GM10248 (cell line): ENCODE results near the gene MLXIP.
"Not testable (repeated sequence)": the region's sequence is repeated elsewhere in the genome, so short reads cannot be mapped to it uniquely, and the experiment has no call there.

Experiments used
- CTCF ChIA-PET: fragments of 300-600 bp; sonication (Branson Sonifier 250); formaldehyde crosslinking; extraction: SDS; loops from one replicate; lab custom pipeline; 2021; ENCODE audit warnings: antibody characterized with exemption; lab: Yijun Ruan, JAX
- POLR2A ChIA-PET: fragments of 350-650 bp; sonication (Branson Sonifier 250); formaldehyde crosslinking; extraction: SDS; loops from one replicate; lab custom pipeline; 2020; ENCODE audit warnings: antibody characterized with exemption; lab: Yijun Ruan, JAX
- DNase-seq: peaks from one replicate; pipeline ENCODE4 v3.0.0; 2012; ENCODE audit errors: extremely low spot score
- TF ChIP-seq, protein P1 (sequence below): IDR thresholded peaks from 2 replicates; pipeline ENCODE4 v1.5.1; 2012; ENCODE audit warnings: mild to moderate bottlenecking, low read depth; ENCODE audit errors: extremely low read depth, missing control alignments, control extremely low read depth

The MLXIP gene

DNA sequence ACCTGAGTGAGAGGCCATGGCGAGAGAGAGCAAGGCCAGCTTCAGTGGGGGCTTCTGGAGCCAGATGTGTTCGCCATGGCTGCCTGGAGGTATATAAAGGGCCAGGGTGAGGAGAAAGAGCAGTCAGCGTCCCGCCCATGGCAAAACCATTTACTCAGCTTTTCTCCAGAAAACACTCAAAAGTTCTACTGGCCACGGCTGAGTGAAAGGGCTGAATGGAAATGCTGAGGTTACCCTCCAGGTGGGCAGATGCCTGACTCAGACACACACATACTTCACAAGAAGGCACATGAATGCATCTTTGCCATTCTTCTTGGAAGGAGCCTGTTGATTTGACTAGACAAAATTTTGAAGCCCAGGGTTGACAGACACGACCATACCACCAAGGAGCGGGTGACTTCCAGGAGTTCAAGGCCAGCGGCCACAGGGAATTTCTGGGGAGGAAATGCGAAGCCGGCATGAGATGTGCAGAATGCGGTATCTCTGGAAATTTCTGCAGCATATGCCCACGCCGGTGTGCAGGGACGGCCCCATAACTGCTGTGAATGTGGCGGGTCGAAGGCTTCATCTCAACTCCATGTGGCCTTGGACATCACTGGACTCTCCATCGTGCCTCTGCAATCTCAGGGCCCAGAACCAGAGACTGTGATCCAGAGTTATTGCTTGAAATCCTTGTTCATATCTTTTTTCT is 95.7 kb downstream of the MLXIP start, which contains the start of gene IL31:
Gene IL31, minus strand, starts transcription at position 67 of the 691 bp plus-strand sequence. Its CDS starts 49 bp downstream, at position 18.
- ChIA-PET POLR2A (no interaction called here), CTCF (no interaction called here)
- TF ChIP-seq, protein P1, sequence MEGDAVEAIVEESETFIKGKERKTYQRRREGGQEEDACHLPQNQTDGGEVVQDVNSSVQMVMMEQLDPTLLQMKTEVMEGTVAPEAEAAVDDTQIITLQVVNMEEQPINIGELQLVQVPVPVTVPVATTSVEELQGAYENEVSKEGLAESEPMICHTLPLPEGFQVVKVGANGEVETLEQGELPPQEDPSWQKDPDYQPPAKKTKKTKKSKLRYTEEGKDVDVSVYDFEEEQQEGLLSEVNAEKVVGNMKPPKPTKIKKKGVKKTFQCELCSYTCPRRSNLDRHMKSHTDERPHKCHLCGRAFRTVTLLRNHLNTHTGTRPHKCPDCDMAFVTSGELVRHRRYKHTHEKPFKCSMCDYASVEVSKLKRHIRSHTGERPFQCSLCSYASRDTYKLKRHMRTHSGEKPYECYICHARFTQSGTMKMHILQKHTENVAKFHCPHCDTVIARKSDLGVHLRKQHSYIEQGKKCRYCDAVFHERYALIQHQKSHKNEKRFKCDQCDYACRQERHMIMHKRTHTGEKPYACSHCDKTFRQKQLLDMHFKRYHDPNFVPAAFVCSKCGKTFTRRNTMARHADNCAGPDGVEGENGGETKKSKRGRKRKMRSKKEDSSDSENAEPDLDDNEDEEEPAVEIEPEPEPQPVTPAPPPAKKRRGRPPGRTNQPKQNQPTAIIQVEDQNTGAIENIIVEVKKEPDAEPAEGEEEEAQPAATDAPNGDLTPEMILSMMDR = no peak
- no peak for DNase-seq

DNA sequence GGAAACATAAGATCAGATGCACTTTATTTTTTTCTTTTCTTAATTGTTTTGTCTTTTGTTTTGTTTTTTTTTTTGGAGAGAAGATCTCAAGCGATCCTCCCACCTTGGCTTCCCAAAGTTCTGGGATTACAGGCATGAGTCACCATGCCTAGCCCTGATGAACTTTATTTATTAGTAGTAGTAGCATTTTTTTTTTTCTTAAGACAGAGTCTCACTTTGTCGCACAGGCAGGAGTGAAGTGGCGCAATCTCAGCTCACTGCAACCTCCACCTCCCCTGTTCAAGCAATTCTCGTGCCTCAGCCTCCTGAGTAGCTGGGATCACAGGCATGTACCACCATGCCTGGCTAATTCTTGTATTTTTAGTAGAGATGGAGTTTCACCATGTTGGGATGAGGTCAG is 97.9 kb downstream of the MLXIP start:
- DNase-seq, POLR2A ChIA-PET: not testable (repeated sequence)
- CTCF ChIA-PET = interaction anchor here (1.7 kb wide), 1 partner anchor 15 kb away, joined by 6 read pairs; no protein-coding TSS in a partner anchor

DNA sequence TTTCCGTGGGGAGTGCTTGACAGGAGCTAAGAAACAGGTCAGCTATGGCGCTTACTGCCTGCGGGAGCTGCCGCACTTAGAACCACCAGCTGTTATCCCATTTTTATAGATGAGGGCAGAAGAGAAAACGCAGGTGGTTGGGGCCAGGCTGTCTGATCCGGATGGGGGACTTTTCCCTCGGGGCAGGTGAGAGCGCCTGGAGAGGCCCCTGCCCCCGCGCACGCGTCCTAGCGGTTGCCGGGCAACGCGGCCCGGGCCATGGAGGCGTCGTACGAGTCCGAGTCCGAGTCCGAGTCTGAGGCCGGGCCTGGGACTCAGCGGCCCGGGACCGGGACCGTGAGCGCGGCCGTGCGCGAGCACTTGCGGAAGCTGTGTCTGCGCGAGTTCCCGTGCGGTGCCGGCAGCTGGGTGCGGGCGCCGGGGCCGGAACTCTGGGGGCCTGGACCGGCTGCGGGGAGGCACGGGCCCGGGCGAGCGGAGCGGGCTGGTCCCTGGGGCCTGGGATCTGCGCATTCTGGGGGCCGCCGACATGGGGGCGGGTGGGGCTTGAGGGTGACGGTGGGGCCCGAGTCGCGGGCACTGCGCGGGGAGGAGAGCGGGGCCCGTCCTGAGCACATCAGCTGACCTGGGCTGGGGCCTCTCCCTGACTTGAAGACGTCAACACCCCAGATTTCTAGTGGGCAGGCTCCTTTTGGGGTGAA is 104.5 kb downstream of the MLXIP start, which contains the start of gene LRRC43:
Gene LRRC43, plus strand, starts transcription at position 237 of the 701 bp plus-strand sequence. Its CDS starts 22 bp downstream, at position 259.
- TF ChIP-seq, protein P1 = no peak
- CTCF ChIA-PET = interaction anchor here (1.0 to 1.4 kb wide), 3 partner anchors 16 to 52 kb away, joined by 3 to 4 read pairs (median 3); no protein-coding TSS in a partner anchor
- DNase-seq = peak; percentile 67
- POLR2A ChIA-PET = no interaction called here

DNA sequence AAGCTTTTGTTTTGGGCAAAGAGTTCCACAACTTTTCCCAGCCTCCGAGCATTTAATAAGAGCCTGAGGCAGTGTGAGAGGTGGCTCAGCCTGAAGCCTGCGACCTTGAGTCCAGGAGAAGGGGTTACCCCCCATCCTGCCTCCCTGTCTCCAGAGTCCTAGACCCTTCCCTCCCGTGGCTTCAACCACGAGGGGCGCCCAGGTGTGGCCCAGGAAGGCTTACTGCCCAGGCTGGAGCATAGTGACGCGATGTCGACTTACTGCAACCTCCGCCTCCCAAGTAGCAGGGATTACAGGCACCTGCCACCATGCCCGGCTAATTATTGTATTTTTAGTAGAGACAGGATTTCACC is 105.0 kb downstream of the MLXIP start:
- ChIA-PET POLR2A (no interaction called here), CTCF (no interaction called here)
- TF ChIP-seq, protein P1 = no peak
- DNase-seq = no peak

DNA sequence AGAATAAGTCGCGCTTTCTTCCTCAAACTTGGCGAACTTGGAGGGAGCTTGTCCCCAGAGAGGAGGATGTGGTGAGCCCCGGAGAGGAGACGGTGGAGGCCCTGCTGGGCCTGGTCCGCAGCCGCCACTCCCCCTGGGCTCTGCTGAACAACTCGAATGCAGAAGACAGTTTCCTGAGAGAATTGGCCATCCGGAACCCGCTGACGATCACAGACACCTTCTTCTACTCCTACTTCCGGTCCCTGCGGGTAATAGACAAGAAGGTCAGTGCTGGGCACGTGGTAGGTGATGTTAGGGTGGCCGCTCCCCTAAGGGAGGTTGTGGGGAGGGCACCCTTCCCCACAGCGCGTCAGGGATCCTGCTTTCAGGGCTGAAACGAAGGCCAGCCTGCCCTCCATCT is 106.0 kb downstream of the MLXIP start:
- CTCF ChIA-PET = no interaction called here
- TF ChIP-seq, protein P1 = no peak
- POLR2A ChIA-PET = interaction anchor here (0.6 kb wide), 1 partner anchor 35 kb away, joined by 3 read pairs; no protein-coding TSS in a partner anchor
- no peak for DNase-seq

DNA sequence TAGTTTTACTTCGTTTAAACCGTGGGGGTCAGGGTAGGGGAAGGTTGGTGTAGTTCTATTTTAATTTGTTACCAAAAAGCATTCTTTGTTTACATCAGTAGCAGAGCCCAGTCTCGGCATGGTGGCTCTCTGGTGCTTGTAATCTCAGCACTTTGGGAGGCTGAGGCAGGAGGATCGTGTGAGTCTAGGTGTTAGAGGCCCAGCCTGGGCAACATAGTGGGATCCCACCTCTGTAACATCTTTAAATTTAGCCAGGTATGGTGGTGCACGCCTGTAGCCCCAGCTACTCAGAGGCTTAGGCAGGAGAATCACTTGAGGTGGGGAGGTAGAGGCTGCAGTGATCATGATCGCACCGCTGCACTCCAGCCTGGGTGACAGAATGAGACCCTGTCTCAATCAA is 106.5 kb downstream of the MLXIP start:
- DNase-seq = no peak
- CTCF ChIA-PET = no interaction called here
- TF ChIP-seq, protein P1 = no peak

More for the DNA sequence above, 106.5 kb downstream of the MLXIP start:
- POLR2A ChIA-PET = interaction anchor here (0.6 kb wide), 1 partner anchor 34 kb away, joined by 3 read pairs; no protein-coding TSS in a partner anchor
